Measurements from ENCODE around the gene CDYL2. TPM values are rescaled to one million over a fixed set of nuclear protein-coding genes. Genes with fewer than 3 reads are reported as not detected.

The CDYL2 gene
- total and polyA plus RNA-seq, 2 donors (not counting 3 experiments of a cell fraction or from before 2014, with no cell fraction given) = 7.1 to 71.3 TPM

DNA sequence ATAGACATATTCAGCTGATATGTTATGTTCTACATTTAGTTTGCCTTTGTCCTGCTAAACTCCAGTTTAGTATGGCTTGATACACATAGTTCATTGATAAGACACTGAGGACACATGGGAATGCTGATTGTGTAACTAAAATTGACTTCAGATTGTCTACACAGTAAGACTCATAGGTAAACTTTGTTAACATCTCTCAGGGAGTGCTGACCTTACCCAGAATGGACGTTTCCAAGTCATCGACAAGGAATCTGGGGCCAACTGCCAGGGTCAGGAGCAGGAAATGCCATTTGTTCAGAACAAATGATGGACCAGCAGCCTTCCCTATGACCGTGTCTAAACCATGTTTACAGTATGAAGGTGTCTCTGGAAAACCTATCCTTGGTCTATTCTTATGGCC is 204.9 kb downstream of the CDYL2 start:
- H4K20me1 ChIP-seq (replicated peaks; ENCODE audit: control insufficient read depth, extremely low read depth, insufficient read depth, low read length) = no peaks in the 10 kb centered on the region
- DNase-seq (ENCODE audit: low read depth, low spot score) (peak; percentile 32), FAIRE-seq (peak; percentile 72)
- CTCF ChIA-PET = no interaction called here
- H3K4me2 ChIP-seq (ENCODE audit: insufficient read depth, low read length) = peak overlapping the region; percentile 60
- H3K4me3 ChIP-seq (replicated peaks in 1 of 3; ENCODE audit: insufficient read depth in 1 of 3, low read depth in 1 of 3, low read length in 3 of 3) = no peak overlapping the region
- POLR2A ChIA-PET = no interaction called here
- no peaks in the 10 kb centered on the region for H3K27me3 ChIP-seq (ENCODE audit: control insufficient read depth in 2 of 2, insufficient read depth in 2 of 2, low read length in 2 of 2)
- H3K79me2 ChIP-seq (ENCODE audit: control insufficient read depth, insufficient read depth, low read length) = no peaks in the 10 kb centered on the region
- H3K9ac ChIP-seq (replicated peaks; ENCODE audit: extremely low read depth, insufficient read depth, low read length) = no peak overlapping the region
- H3K27ac ChIP-seq (ENCODE audit: insufficient read depth, low read depth, low read length) = peak overlapping the region; percentile 12
- no peaks in the 10 kb centered on the region for H3K9me3 ChIP-seq (replicated peaks; ENCODE audit: control insufficient read depth, insufficient read depth, low read length)
- intact Hi-C loops (cut with micrococcal nuclease) (no loop called here), dilution Hi-C loops (cut with MboI; ENCODE audit: extremely low pct_ligation_motif_present, low sequenced_read_pairs) (no loop called here)
- no TSS peak for BruUV-seq (replicated peaks)
- peaks cover 20% of the 10 kb centered on the region for H3K4me1 ChIP-seq (ENCODE audit: control insufficient read depth, extremely low read depth, insufficient read depth, low read length)
- TF ChIP-seq, protein P1, sequence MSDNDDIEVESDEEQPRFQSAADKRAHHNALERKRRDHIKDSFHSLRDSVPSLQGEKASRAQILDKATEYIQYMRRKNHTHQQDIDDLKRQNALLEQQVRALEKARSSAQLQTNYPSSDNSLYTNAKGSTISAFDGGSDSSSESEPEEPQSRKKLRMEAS (IDR thresholded peaks at IDR 0.05; ENCODE audit: insufficient read depth, insufficient read length) = no peak
- TF ChIP-seq POLR2AphosphoS5 (IDR thresholded peaks at IDR 0.05; ENCODE audit: insufficient read depth, low read depth, low read length) = peak; percentile 45
- H2AFZ ChIP-seq (ENCODE audit: low read depth, low read length) = no peak overlapping the region
- no peaks in the 10 kb centered on the region for H3K9me1 ChIP-seq (replicated peaks; ENCODE audit: control insufficient read depth, extremely low read depth, insufficient read depth, low read length)
- peaks cover 0 to 13% of the 10 kb centered on the region in 2 experiments for H3K36me3 ChIP-seq (ENCODE audit: control insufficient read depth in 2 of 2, extremely low read depth in 1 of 2, insufficient read depth in 2 of 2, low read length in 2 of 2)

DNA sequence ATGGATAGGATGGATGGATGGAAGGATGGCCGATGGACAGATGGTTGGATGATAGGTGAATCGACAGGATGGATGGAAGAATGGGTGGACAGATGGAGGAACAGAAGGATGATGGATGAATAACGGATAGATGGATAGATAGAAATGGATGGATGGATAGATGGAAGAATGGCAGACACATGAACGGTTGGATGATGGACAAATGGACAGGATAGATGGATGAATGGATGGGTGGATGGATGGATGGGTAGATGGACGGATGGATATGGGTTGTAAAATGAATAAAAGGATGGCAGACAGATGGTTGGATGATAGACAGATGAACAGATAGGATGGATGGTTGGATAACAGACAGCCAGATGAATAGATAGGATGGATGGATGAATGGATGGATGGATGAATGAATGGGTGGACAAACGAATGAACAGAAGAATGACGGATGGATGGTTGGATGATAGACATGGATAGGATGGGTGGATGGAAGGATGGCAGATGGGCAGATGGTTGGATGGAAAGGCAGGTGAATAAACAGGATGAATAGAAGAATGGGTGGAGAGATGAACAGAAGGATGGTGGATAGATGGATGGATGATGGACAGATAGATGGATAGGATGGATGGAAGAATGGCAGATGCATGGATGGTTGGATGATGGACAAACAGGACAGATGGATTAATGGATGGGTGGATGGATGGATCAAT is 207.7 kb downstream of the CDYL2 start:
- ChIA-PET POLR2A (no interaction called here), CTCF (no interaction called here)
- H3K4me1 ChIP-seq (ENCODE audit: control insufficient read depth, extremely low read depth, insufficient read depth, low read length) = peaks cover 12% of the 10 kb centered on the region
- no peak for FAIRE-seq
- no peak overlapping the region for H3K27ac ChIP-seq (ENCODE audit: insufficient read depth, low read depth, low read length)
- DNase-seq (ENCODE audit: low read depth, low spot score) = no peak
- H2AFZ ChIP-seq (ENCODE audit: low read depth, low read length) = no peak overlapping the region
- no peak overlapping the region for H3K4me3 ChIP-seq (replicated peaks in 1 of 3; ENCODE audit: insufficient read depth in 1 of 3, low read depth in 1 of 3, low read length in 3 of 3)
- intact Hi-C loops (cut with micrococcal nuclease) = no loop called here
- BruUV-seq (replicated peaks) = no TSS peak
- H3K27me3 ChIP-seq (ENCODE audit: control insufficient read depth in 2 of 2, insufficient read depth in 2 of 2, low read length in 2 of 2) = no peaks in the 10 kb centered on the region
- H3K36me3 ChIP-seq (ENCODE audit: control insufficient read depth in 2 of 2, extremely low read depth in 1 of 2, insufficient read depth in 2 of 2, low read length in 2 of 2) = peaks cover 0 to 5% of the 10 kb centered on the region in 2 experiments
- H4K20me1 ChIP-seq (replicated peaks; ENCODE audit: control insufficient read depth, extremely low read depth, insufficient read depth, low read length) = no peaks in the 10 kb centered on the region
- H3K9me3 ChIP-seq (replicated peaks; ENCODE audit: control insufficient read depth, insufficient read depth, low read length) = no peaks in the 10 kb centered on the region
- no peak overlapping the region for H3K4me2 ChIP-seq (ENCODE audit: insufficient read depth, low read length)
- no peaks in the 10 kb centered on the region for H3K9me1 ChIP-seq (replicated peaks; ENCODE audit: control insufficient read depth, extremely low read depth, insufficient read depth, low read length)
- TF ChIP-seq MYC (IDR thresholded peaks at IDR 0.05; ENCODE audit: low read depth, low read length) = no peak
- TF ChIP-seq, protein P1 (IDR thresholded peaks at IDR 0.05; ENCODE audit: insufficient read depth, insufficient read length) = no peak
- no peak for TF ChIP-seq POLR2A (IDR thresholded peaks at IDR 0.05; ENCODE audit: low read depth, low read length)
- no peak for TF ChIP-seq FOS (IDR thresholded peaks at IDR 0.05; ENCODE audit: borderline replicate concordance, insufficient read depth, low read length)
- no peak for TF ChIP-seq POLR2AphosphoS5 (IDR thresholded peaks at IDR 0.05; ENCODE audit: insufficient read depth, low read depth, low read length)
- no peak for TF ChIP-seq GATA2 (IDR thresholded peaks at IDR 0.05; ENCODE audit: insufficient read depth, insufficient read length, low read depth, low read length)
- no peak for TF ChIP-seq JUN (IDR thresholded peaks at IDR 0.05; ENCODE audit: borderline replicate concordance, insufficient read depth, insufficient read length, low read depth)
- TF ChIP-seq, protein P2, sequence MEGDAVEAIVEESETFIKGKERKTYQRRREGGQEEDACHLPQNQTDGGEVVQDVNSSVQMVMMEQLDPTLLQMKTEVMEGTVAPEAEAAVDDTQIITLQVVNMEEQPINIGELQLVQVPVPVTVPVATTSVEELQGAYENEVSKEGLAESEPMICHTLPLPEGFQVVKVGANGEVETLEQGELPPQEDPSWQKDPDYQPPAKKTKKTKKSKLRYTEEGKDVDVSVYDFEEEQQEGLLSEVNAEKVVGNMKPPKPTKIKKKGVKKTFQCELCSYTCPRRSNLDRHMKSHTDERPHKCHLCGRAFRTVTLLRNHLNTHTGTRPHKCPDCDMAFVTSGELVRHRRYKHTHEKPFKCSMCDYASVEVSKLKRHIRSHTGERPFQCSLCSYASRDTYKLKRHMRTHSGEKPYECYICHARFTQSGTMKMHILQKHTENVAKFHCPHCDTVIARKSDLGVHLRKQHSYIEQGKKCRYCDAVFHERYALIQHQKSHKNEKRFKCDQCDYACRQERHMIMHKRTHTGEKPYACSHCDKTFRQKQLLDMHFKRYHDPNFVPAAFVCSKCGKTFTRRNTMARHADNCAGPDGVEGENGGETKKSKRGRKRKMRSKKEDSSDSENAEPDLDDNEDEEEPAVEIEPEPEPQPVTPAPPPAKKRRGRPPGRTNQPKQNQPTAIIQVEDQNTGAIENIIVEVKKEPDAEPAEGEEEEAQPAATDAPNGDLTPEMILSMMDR (IDR thresholded peaks at IDR 0.05; ENCODE audit: extremely low read depth in 1 of 2, insufficient read depth in 1 of 2, low read depth in 1 of 2, low read length in 2 of 2) = no peak
- no peak for TF ChIP-seq EZH2 (IDR thresholded peaks at IDR 0.05; ENCODE audit: borderline replicate concordance, low read depth, low read length, severe bottlenecking)
- no peaks in the 10 kb centered on the region for H3K79me2 ChIP-seq (ENCODE audit: control insufficient read depth, insufficient read depth, low read length)
- no peak overlapping the region for H3K9ac ChIP-seq (replicated peaks; ENCODE audit: extremely low read depth, insufficient read depth, low read length)
- dilution Hi-C loops (cut with MboI; ENCODE audit: extremely low pct_ligation_motif_present, low sequenced_read_pairs) = no loop called here
